Activated B cell treated with CpG ODN at 0.5 μM for 24 hours (primary cell): ENCODE measurements around the gene DMAP1. TPM values are rescaled to one million over a fixed set of nuclear protein-coding genes. Genes with fewer than 3 reads are reported as not detected.

Source experiments
- ATAC-seq: fragments of 200-7000 bp; cut with Tn5 transposase; one replicate; pipeline ENCODE4 v1.10.0; 2021; ENCODE audit warnings: low read depth, mild to moderate bottlenecking, moderate library complexity
- CTCF ChIA-PET: fragments of 350-600 bp; sonication (Branson Sonifier 250); formaldehyde crosslinking; loops from one replicate; lab custom pipeline; 2021; ENCODE audit warnings: antibody characterized with exemption; lab: Charles Lee
- POLR2A ChIA-PET: fragments of 350-600 bp; sonication (Branson Sonifier 250); formaldehyde crosslinking; loops from one replicate; lab custom pipeline; 2021; ENCODE audit warnings: antibody characterized with exemption; lab: Charles Lee
- DNase-seq: peaks from one replicate; pipeline ENCODE4 v3.0.0; 2022
- H3K27ac Mint-ChIP-seq: one replicate; pipeline ENCODE4 v1.8.0; 2020; ENCODE audit warnings: mixed read lengths
- H3K27me3 Mint-ChIP-seq: one replicate; pipeline ENCODE4 v1.8.0; 2021; ENCODE audit warnings: mixed read lengths
- H3K36me3 Mint-ChIP-seq: one replicate; pipeline ENCODE4 v1.8.0; 2021; ENCODE audit warnings: low read depth, mixed read lengths
- H3K4me1 Mint-ChIP-seq: one replicate; pipeline ENCODE4 v1.8.0; 2021; ENCODE audit warnings: mixed read lengths
- H3K4me3 Mint-ChIP-seq: one replicate; pipeline ENCODE4 v1.8.0; 2020; ENCODE audit warnings: mild to moderate bottlenecking, mixed read lengths
- H3K9me3 Mint-ChIP-seq: one replicate; pipeline ENCODE4 v1.8.0; 2020; ENCODE audit warnings: mixed read lengths
- CTCF ChIP-seq: fragments of 200-600 bp; IDR thresholded peaks from one replicate; pipeline ENCODE4 v1.8.0; 2022; ENCODE audit warnings: antibody characterized with exemption, mild to moderate bottlenecking
- intact Hi-C: fragments of 100-400 bp; cut with micrococcal nuclease; formaldehyde crosslinking; loops from one replicate; pipeline ENCODE4 v1.15.1; 2024
- total RNA-seq: library from RNA; stranded (reverse); gene quantifications from 2 replicates; pipeline ENCODE4 v1.2.3, GENCODE V29; 2022

DMAP1 gene
- total RNA-seq, 1 donor from 2014 or later = 64.7 TPM

GRCh38 chr1:44260792-44261170 is 47.5 kb downstream of the DMAP1 start:
- H3K4me1 Mint-ChIP-seq = peaks cover 3% of the 10 kb centered on the region
- no peaks in the 10 kb centered on the region for H3K9me3 Mint-ChIP-seq
- H3K27ac Mint-ChIP-seq = no peak overlapping the region
- ChIA-PET POLR2A (no interaction called here), CTCF (no interaction called here)
- no peak overlapping the region for H3K4me3 Mint-ChIP-seq
- no peak for ATAC-seq
- H3K36me3 Mint-ChIP-seq = peaks cover 18% of the 10 kb centered on the region
- TF ChIP-seq CTCF = no peak
- intact Hi-C loops = no loop called here
- DNase-seq = no peak
- H3K27me3 Mint-ChIP-seq = no peaks in the 10 kb centered on the region

- no peak overlapping the region for H3K27ac Mint-ChIP-seq
- H3K4me3 Mint-ChIP-seq = no peak overlapping the region
- H3K9me3 Mint-ChIP-seq = no peaks in the 10 kb centered on the region
- ChIA-PET POLR2A (no interaction called here), CTCF (no interaction called here)
- no peak for TF ChIP-seq CTCF
- ATAC-seq = no peak
- peaks cover 3% of the 10 kb centered on the region for H3K4me1 Mint-ChIP-seq
- H3K36me3 Mint-ChIP-seq = peaks cover 18% of the 10 kb centered on the region
- intact Hi-C loops = no loop called here
- no peak for DNase-seq
- no peaks in the 10 kb centered on the region for H3K27me3 Mint-ChIP-seq
Observed at GRCh38 chr1:44261171-44261817, 48.0 kb downstream of the DMAP1 start.

GRCh38 chr1:44261962-44262361 is 48.7 kb downstream of the DMAP1 start:
- Mint-ChIP-seq H3K36me3 (peaks cover 12% of the 10 kb centered on the region), H3K9me3 (no peaks in the 10 kb centered on the region), H3K4me1 (peaks cover 3% of the 10 kb centered on the region), H3K27ac (no peak overlapping the region), H3K27me3 (no peaks in the 10 kb centered on the region), H3K4me3 (no peak overlapping the region)
- TF ChIP-seq CTCF = no peak
- intact Hi-C loops = no loop called here
- ChIA-PET POLR2A (no interaction called here), CTCF (no interaction called here)
- DNase-seq (no peak), ATAC-seq (no peak)

- intact Hi-C loops = no loop called here
- H3K27ac Mint-ChIP-seq = no peak overlapping the region
- peaks cover 3% of the 10 kb centered on the region for H3K4me1 Mint-ChIP-seq
- no peaks in the 10 kb centered on the region for H3K9me3 Mint-ChIP-seq
- peaks cover 11% of the 10 kb centered on the region for H3K36me3 Mint-ChIP-seq
- ChIA-PET CTCF (no interaction called here), POLR2A (no interaction called here)
- H3K27me3 Mint-ChIP-seq = no peaks in the 10 kb centered on the region
- ATAC-seq (no peak), DNase-seq (no peak)
- TF ChIP-seq CTCF = no peak
- no peak overlapping the region for H3K4me3 Mint-ChIP-seq
Observed at GRCh38 chr1:44262414-44262813, 49.1 kb downstream of the DMAP1 start.

- POLR2A ChIA-PET = no interaction called here
- no peak overlapping the region for H3K27ac Mint-ChIP-seq
- ATAC-seq (no peak), DNase-seq (no peak)
- H3K27me3 Mint-ChIP-seq = no peaks in the 10 kb centered on the region
- peaks cover 9% of the 10 kb centered on the region for H3K36me3 Mint-ChIP-seq
- intact Hi-C loops = no loop called here
- no peaks in the 10 kb centered on the region for H3K9me3 Mint-ChIP-seq
- CTCF ChIA-PET = no interaction called here
- TF ChIP-seq CTCF = no peak
- H3K4me3 Mint-ChIP-seq = no peak overlapping the region
- H3K4me1 Mint-ChIP-seq = peaks cover 3% of the 10 kb centered on the region
Observed at GRCh38 chr1:44262816-44263567, 49.7 kb downstream of the DMAP1 start.
